ENCODE data around the gene HBD. TPM values are rescaled to one million over a fixed set of nuclear protein-coding genes. Genes with fewer than 3 reads are reported as not detected.

HBD gene
- total RNA-seq, 1 experiment from 2014 or later, result not detected

DNA sequence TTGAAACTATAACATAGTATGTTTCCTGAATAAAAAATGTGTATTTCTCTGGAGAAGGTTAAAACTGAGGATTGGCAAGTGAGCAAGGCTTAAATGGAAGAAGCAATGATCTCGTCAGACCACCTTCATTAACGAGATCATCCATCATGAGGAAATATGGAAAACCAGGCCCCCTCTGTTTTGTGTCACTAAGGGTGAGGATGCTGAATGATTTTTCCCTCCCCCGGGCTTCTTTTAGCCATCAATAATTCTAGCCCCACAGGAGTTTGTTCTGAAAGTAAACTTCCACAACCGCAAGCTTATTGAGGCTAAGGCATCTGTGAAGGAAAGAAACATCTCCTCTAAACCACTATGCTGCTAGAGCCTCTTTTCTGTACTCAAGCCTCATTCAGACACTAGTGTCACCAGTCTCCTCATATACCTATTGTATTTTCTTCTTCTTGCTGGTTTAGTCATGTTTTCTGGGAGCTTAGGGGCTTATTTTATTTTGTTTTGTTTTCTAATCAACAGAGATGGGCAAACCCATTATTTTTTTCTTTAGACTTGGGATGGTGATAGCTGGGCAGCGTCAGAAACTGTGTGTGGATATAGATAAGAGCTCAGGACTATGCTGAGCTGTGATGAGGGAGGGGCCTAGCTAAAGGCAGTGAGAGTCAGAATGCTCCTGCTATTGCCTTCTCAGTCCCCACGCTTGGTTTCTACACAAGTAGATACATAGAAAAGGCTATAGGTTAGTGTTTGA, 41.3 kb upstream of the HBD start:
- H3K9me2 ChIP-seq (ENCODE audit: insufficient read depth), result no peaks in the 10 kb centered on the region
- peaks cover 5 to 26% of the 10 kb centered on the region in 2 experiments for H3K4me1 ChIP-seq (ENCODE audit: control insufficient read depth in 1 of 2, insufficient read depth in 2 of 2, low read length in 2 of 2)
- no peaks in the 10 kb centered on the region; a peak in 1 of 4 replicates for H3K36me3 ChIP-seq (ENCODE audit: control insufficient read depth in 1 of 2, insufficient read depth in 2 of 2, low read length in 2 of 2)
- H3K9ac ChIP-seq (ENCODE audit: low read length), result no peak overlapping the region
- no peaks in the 10 kb centered on the region for H3K79me2 ChIP-seq (ENCODE audit: insufficient read depth, low read length)
- BruUV-seq (replicated peaks), result no TSS peak
- no peaks in the 10 kb centered on the region for H4K20me1 ChIP-seq (ENCODE audit: insufficient read depth)
- H3K27ac ChIP-seq (ENCODE audit: low read depth, low read length), result no peak overlapping the region
- RAD21 ChIA-PET (ENCODE audit: low non-redundant PET in 1 of 2, low total read pairs in 2 of 2, uncharacterized antibody in 2 of 2, unreplicated experiment in 2 of 2), result no interaction called here
- POLR2A ChIA-PET, result no interaction called here
- ATAC-seq (no peak), DNase-seq (ENCODE audit: low read depth, low spot score) (no peak)
- H3K27me3 ChIP-seq (ENCODE audit: insufficient read depth, low read length), result no peaks in the 10 kb centered on the region
- H2AFZ ChIP-seq (ENCODE audit: low read depth, low read length, poor library complexity, severe bottlenecking), result no peak overlapping the region
- H3K9me3 ChIP-seq (ENCODE audit: control insufficient read depth in 1 of 2, insufficient read depth in 1 of 2, low read depth in 1 of 2, low read length in 2 of 2), result no peaks in the 10 kb centered on the region
- H3K4me3 ChIP-seq (replicated peaks in 1 of 2; ENCODE audit: low read depth in 1 of 2, low read length in 2 of 2), result no peak overlapping the region
- TF ChIP-seq, protein P1, sequence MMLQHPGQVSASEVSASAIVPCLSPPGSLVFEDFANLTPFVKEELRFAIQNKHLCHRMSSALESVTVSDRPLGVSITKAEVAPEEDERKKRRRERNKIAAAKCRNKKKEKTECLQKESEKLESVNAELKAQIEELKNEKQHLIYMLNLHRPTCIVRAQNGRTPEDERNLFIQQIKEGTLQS (IDR thresholded peaks at IDR 0.05), result no peak
- TF ChIP-seq EZH2 (IDR thresholded peaks at IDR 0.05) (no peak), SP1 (IDR thresholded peaks at IDR 0.05; ENCODE audit: low read depth) (no peak), ZNF274 (IDR thresholded peaks at IDR 0.05; ENCODE audit: low read depth, low read length) (no peak), ZFX (IDR thresholded peaks at IDR 0.05) (no peak), TCF7L2 (IDR thresholded peaks at IDR 0.05; ENCODE audit: borderline replicate concordance, extremely low read depth, insufficient read depth, insufficient read length) (no peak)
- TF ChIP-seq, protein P2, sequence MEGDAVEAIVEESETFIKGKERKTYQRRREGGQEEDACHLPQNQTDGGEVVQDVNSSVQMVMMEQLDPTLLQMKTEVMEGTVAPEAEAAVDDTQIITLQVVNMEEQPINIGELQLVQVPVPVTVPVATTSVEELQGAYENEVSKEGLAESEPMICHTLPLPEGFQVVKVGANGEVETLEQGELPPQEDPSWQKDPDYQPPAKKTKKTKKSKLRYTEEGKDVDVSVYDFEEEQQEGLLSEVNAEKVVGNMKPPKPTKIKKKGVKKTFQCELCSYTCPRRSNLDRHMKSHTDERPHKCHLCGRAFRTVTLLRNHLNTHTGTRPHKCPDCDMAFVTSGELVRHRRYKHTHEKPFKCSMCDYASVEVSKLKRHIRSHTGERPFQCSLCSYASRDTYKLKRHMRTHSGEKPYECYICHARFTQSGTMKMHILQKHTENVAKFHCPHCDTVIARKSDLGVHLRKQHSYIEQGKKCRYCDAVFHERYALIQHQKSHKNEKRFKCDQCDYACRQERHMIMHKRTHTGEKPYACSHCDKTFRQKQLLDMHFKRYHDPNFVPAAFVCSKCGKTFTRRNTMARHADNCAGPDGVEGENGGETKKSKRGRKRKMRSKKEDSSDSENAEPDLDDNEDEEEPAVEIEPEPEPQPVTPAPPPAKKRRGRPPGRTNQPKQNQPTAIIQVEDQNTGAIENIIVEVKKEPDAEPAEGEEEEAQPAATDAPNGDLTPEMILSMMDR (IDR thresholded peaks at IDR 0.05 in 2 of 3, conservative IDR thresholded peaks at IDR 0.05 in 1 of 3; ENCODE audit: borderline replicate concordance in 1 of 3, insufficient read depth in 1 of 3, low read depth in 2 of 3, low read length in 2 of 3), result no peak
- intact Hi-C loops (cut with micrococcal nuclease), result no loop called here
- H3K4me2 ChIP-seq (ENCODE audit: low read length), result no peak overlapping the region
- CTCF ChIA-PET, result no interaction called here

Measured in HCT116 (cell line).